HG03378 (cell line): ENCODE measurements around the gene NCOA3.
"Not testable (repeated sequence)": the region's sequence is repeated elsewhere in the genome, so short reads cannot be mapped to it uniquely, and the experiment has no call there.

Experiments used
- ATAC-seq: cut with Tn5 transposase; IDR thresholded peaks from one replicate; pipeline ENCODE4 v1.9.1; 2021; ENCODE audit warnings: mild to moderate bottlenecking, moderate library complexity; ENCODE audit not compliant: unreplicated experiment

The NCOA3 gene

DNA sequence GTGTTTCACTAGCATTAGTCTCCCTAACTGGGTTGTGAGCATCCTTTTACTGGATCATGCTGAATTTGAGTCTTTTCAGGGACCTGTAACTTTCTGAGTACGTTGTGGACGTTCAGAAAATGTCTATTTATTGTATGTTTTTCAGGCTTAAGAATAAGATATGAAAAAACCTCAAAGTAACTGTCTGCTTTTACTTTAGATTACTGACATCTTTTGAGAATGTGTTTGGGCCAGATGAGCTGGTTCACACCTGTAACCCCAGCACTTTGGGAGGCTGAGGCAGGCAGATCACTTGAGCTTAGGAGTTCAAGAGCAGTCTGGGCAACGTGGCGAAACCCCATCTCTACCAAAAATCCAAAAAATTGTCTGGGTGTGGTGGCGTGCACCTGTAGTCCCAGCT lies 32.7 kb downstream of the NCOA3 start:
- ATAC-seq, result no peak

- ATAC-seq, result no peak
Measured at GRCh38 chr20:47535088-47535487, 33.4 kb downstream of the NCOA3 start.

DNA sequence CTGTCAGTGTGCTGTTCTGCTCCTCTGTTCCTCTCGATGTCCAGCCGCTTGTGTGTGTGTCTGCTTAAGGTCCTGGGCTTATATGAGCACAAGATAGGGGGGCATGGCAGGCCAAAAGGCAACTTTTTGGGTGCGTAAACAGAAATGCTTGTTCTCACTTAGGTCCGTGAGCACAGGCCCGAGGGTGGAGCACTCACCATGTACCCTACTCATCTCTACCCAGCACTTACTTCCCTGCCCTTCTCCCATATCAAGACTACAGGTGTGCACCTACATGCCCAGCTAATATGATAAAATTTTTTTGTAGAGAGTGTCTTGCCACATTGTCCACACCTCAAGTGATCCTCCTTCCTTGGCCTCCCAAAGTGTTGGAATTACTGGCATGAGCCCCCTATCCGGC lies 34.3 kb downstream of the NCOA3 start:
- no peak for ATAC-seq

DNA sequence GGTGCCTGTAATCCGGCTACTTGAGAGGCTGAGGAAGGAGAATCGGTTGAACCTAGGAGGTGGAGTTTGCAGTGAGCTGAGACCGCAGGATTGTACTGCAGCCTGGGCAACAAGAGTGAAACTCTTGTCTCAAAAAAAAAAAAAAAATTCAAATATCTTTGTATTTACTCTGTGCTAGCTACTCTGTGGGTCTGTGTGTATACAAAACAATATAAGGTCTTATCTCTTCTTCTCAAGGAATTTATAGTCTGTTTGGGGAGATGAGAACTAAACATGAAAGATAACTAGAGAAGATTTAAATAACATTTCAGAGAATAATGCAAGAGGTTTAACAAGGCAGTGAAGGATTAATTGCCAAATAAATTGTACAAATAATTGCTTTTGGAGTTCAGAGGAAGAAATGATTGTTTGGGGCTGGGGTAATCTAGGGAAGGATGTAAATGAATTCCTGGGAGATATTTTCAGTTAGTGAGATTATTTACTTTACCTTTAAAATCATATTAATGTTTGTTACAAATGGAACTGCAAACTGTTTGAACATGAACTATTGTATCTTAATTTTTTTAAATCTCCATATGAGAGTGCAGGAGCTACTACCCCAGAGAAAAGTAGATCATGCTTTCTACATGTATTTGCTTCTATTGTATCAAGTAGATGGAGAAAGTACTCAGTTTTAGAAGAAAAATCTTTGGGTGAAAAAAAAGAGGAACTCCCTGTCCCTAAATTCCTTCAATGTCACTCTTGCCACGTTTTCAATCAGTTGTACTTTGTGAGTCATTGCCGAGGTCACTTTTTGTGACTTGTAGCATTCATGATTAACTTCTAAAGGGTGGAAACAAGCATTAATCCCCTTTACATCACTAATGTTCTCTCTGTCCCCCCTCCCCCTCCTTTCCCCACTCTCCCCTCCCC lies 39.0 kb downstream of the NCOA3 start:
- no peak for ATAC-seq

DNA sequence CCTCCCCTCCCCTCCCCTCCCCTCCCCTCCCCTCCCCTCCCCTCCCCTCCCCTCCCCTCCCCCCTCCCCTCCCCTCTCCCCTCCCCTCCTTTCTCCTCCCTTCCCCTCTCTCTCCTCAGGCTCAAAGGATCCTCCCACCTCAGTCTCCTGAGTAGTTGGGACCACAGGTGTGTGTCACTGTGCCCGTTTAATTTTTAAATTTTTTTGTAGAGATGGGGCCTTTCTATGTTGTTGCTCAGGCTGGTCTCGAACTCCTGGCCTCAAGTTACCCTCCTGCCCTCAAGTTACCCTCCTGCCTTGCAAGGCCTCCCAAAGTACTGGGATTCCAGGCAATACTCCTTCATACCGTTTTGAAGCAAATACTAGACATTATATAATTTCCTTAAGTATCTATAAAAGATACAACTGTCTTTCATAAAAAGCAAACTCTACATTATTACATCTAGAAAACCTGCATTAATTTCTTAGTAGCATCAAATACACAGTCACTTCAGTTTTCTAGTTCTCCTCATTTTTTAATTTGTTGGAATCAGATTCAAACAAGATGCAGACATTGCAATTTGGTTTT lies 39.8 kb downstream of the NCOA3 start:
- no peak for ATAC-seq

DNA sequence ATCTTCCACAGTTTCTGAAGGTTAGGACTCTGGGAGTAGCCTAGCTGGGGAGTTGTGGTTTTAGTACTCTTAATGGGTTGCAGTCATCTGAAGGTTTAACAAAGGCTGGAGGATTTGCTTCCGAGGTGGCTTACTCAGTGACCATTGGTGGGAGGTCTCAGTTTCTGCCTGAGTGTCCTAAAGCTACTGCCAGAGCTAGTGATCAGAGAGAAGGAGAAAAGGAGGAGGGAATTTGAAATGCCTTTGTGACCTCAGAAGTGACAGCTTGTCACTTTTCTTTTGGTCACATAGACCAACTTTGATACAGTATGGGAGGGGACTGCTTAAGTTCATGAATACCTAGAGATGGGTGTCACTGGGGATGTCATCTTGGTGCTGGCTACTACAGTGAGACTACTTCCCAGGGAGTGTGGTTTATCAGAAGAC lies 41.3 kb downstream of the NCOA3 start:
- ATAC-seq, result no peak

GRCh38 chr20:47544240-47544639 lies 42.6 kb downstream of the NCOA3 start:
- ATAC-seq, result no peak

DNA sequence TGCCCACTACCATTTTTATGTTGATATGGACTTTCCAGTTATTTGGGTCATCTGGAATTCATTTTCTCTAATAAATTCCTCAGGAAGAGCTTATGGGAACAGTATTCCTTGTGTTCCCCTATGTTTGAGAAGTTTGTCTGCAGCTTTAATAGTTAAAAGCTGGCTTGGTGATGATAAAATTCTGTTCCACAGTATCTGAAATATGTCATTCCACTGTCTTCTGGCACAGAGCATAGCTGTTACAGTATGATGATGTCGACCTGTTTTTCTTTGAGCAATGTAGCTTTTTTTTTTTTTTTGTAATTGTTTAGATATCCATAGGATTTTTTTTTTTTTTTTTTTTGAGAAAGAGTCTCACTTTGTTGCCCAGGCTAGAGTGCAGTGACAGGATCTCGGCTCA lies 43.2 kb downstream of the NCOA3 start:
- ATAC-seq, result no peak

- no peak for ATAC-seq
Measured at GRCh38 chr20:47545499-47545898, 43.8 kb downstream of the NCOA3 start.

DNA sequence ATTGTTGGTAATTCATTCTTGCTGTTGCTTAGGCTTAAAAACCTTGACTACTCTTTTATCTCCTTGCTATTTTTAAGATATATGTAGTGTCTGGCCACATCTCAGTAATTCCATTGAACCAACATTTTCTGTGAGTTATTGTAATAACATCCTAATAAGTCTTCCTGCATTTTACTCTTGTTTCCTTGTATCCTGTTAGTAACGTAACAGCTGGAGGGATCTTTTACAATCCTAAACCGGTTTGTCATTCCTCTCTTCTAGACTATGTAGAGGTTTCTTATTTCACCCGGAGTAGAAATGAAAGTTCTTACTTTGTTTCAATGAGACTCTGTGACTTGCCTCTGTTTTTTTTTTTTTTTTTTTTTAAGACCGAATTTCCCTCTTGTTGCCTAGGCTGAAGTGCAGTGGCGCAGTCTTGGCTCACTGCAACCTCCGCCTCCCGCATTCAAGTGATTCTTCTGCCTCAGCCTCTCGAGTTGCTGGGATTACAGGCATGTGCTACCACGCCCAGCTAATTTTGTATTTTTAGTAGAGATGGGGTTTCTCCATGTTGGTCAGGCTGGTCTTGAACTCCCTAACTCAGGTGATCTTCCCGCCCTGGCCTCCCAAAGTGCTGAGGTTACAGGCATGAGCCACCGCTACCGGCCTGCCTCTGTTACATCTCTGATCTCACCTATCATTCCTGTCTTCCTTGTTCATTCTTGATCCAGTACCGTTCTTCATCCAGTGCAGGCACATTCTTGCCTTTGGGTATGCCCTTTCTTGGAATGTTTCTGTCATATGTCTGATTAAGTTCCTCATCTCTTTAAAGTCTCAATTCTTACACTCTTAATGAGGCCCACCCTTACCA lies 44.7 kb downstream of the NCOA3 start:
- ATAC-seq, result no peak

DNA sequence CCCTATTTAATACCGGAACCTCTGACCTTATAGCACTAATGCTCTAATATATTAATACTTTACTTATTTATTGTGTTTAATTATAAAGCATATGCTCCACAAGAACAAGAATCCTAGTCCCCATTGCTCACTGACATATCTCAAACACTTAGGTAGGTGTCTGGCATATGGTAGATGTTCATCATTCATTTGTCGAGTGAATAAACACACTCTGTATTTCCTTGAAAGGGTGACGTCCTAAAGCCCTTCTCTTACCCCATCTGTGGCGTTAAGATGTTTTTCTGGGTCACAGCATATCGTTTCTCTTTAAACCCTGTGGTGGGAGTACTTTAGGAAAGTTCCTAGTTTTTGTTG lies 45.3 kb downstream of the NCOA3 start:
- no peak for ATAC-seq

DNA sequence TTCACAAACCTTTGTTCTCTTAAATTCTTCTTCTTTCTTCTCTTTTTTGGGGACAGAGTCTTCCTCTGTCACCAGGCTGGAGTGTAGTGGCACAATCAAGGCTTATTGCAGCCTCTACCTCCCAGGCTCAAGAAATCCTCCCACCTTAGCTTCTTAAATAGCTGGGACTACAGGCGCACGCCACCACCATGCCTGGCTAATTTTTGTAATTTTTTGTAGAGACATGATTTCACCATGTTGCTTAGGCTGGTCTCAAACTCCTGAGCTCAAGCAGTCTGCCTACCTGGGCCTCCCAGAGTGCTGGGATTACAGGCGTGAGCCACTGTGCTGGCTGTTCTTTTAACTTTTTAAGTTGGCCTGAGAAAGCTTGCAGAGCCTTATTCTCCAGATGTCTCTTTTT lies 48.0 kb downstream of the NCOA3 start:
- ATAC-seq, result no peak

DNA sequence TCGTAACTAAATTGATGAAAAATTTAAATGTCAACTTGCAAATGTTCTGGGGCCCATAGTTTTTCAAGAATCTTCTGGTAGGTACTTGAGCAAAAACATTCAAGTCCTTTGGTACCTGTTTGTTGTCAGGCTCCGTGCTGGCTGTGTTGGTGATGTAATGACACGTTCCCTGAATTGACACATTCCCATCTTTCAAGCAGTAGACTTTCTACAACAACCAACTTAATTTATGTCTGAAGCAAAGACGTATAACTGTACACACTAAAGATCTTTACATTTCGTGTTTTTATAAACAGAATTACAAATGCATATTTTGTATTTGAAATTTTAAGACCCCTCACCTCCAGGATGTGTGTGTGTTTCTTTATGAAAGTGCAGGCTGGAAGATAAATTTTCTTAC lies 49.5 kb downstream of the NCOA3 start:
- ATAC-seq, result no peak

- ATAC-seq, result no peak
Measured at GRCh38 chr20:47551841-47552240, 50.2 kb downstream of the NCOA3 start.

DNA sequence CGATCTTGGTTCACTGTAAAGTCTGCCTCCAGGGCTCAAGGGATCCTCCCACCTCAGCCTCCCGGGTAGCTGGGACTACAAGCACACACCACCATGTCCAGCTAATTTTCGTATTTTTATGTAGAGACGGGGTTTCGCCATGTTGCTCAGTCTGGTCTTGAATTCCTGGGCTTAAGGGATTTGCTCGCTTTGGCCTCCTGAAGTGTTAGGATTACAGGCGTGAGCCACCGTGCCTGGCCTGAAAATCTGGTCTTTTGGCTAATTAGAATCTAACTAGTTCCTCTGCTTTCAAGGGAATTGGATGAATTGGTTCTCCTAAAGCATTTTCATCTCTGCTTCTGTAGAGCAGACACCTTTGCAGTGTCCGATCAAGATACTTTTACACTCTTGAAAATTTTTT lies 51.3 kb downstream of the NCOA3 start:
- ATAC-seq, result no peak

- ATAC-seq, result not testable (repeated sequence)
Measured at GRCh38 chr20:47553594-47554235, 52.0 kb downstream of the NCOA3 start.

DNA sequence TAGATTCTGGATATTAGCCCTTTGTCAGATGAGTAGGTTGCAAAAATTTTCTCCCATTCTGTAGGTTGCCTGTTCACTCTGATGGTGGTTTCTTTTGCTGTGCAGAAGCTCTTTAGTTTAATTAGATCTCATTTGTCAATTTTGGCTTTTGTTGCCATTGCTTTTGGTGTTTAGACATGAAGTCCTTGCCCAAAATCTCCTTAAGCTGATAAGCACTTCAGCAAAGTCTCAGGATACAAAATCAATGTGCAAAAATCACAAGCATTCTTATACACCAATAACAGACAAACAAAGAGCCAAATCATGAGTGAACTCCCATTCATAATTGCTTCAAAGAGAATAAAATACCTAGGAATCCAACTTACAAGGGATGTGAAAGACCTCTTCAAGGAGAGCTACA lies 52.6 kb downstream of the NCOA3 start:
- not testable (repeated sequence) for ATAC-seq

- no peak for ATAC-seq
Measured at GRCh38 chr20:47557218-47557617, 55.5 kb downstream of the NCOA3 start.

GRCh38 chr20:47557791-47558190 lies 56.1 kb downstream of the NCOA3 start:
- ATAC-seq, result no peak

- no peak for ATAC-seq
Measured at GRCh38 chr20:47558295-47559066, 56.8 kb downstream of the NCOA3 start.
